ENCODE data around the gene TSPAN9. TPM values are rescaled to one million over a fixed set of nuclear protein-coding genes. Genes with fewer than 3 reads are reported as not detected.

TSPAN9 gene
- polyA plus RNA-seq, 3 donors = 0.15 to 0.34 (median 0.25) TPM

DNA sequence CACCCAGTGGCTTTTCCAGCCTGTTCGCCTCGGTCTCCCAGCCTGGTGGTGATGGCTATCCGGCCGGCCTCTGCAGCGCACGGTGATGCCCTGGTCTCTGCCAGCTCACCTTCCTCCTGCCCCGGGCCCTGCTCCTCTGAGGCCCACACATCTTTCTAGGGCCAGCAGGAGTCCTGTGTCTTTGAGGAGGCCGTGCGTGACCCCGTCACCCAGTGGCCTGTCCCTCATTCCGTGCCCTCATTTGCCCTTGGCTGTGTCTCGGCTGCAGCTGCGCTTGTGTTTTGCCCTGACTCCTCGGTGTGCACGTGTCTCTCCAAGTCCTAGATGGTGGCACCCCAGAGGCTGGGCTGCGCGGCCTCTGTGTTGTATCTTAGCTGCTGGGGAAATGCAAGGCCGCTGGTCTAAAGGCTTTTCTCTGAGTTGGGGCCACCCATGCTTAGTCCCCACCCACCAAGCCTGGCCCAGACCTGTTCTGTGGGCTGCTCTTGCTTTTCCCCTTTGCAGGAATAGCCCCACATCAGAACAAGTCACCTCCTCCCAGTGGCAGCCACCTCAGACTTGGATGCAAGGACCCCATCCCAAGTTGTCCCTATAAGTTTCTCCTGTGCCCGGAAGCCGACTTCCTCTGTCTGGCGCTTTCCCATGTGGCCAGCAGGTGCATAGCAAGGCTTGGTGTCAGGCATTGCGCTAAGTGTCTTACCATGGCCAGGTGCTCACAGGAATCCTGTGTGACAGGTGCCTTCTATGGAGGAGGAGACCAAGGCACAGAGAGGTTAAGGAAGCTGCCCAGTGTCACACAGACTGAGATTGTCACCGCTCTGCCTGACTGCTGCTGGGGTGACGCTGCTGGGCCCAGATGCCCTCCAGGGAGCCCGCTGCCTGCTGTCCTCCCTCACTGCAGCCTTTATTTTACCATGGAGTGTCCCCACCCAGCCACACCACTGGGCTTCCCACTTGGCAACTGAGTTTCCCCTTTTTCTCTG, 64.5 kb downstream of the TSPAN9 start:
- Histone ChIP-seq H3K36me3 (replicated peaks in 1 of 2; ENCODE audit: control insufficient read depth in 1 of 2, insufficient read depth in 2 of 2, low read length in 2 of 2) (no peaks in the 10 kb centered on the region), H3K9ac (ENCODE audit: insufficient read depth, low read length, poor library complexity, severe bottlenecking) (no peak overlapping the region), H3K4me1 (ENCODE audit: control insufficient read depth in 1 of 2, insufficient read depth in 2 of 2, low read length in 2 of 2) (no peaks in the 10 kb centered on the region), H3K79me2 (ENCODE audit: insufficient read depth, low read length) (no peaks in the 10 kb centered on the region), H3K4me3 (replicated peaks in 1 of 3; ENCODE audit: low read depth in 2 of 3, low read length in 3 of 3) (no peak overlapping the region), H2AFZ (ENCODE audit: insufficient read depth, low read depth, low read length, poor library complexity, severe bottlenecking) (no peak overlapping the region), H3K27me3 (ENCODE audit: control insufficient read depth in 2 of 2, insufficient read depth in 2 of 2, low read length in 2 of 2) (peaks cover 0 to 5% of the 10 kb centered on the region in 2 donors), H3K4me2 (replicated peaks; ENCODE audit: extremely low read depth, low read length, poor library complexity, severe bottlenecking) (no peak overlapping the region), H3K27ac (ENCODE audit: low read depth in 1 of 2, low read length in 2 of 2) (no peak overlapping the region), H3K9me3 (replicated peaks in 1 of 2; ENCODE audit: control insufficient read depth in 1 of 2, insufficient read depth in 1 of 2, low read length in 2 of 2) (no peaks in the 10 kb centered on the region), H4K20me1 (ENCODE audit: insufficient read depth, low read length) (no peaks in the 10 kb centered on the region)
- no peaks in the 10 kb centered on the region for H3K36me3 Mint-ChIP-seq
- no peak for DNase-seq
- TF ChIP-seq, protein P1, sequence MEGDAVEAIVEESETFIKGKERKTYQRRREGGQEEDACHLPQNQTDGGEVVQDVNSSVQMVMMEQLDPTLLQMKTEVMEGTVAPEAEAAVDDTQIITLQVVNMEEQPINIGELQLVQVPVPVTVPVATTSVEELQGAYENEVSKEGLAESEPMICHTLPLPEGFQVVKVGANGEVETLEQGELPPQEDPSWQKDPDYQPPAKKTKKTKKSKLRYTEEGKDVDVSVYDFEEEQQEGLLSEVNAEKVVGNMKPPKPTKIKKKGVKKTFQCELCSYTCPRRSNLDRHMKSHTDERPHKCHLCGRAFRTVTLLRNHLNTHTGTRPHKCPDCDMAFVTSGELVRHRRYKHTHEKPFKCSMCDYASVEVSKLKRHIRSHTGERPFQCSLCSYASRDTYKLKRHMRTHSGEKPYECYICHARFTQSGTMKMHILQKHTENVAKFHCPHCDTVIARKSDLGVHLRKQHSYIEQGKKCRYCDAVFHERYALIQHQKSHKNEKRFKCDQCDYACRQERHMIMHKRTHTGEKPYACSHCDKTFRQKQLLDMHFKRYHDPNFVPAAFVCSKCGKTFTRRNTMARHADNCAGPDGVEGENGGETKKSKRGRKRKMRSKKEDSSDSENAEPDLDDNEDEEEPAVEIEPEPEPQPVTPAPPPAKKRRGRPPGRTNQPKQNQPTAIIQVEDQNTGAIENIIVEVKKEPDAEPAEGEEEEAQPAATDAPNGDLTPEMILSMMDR (IDR thresholded peaks at IDR 0.05) = no peak
- H3K27me3 Mint-ChIP-seq (ENCODE audit: low read depth in 3 of 3) = peaks cover 10 to 54% (median 42%) of the 10 kb centered on the region in 3 donors
- H3K4me1 Mint-ChIP-seq = no peaks in the 10 kb centered on the region
- H3K9me3 Mint-ChIP-seq = peaks cover 0 to 2% (median 0%) of the 10 kb centered on the region in 7 donors
- H3K27ac Mint-ChIP-seq = no peak overlapping the region
- WGBS (ENCODE audit: insufficient coverage) = 90% methylated on average over 25 of the region's 25 CpGs
- H3K4me3 Mint-ChIP-seq = no peak overlapping the region
- intact Hi-C loops (cut with micrococcal nuclease) = no loop called here

DNA sequence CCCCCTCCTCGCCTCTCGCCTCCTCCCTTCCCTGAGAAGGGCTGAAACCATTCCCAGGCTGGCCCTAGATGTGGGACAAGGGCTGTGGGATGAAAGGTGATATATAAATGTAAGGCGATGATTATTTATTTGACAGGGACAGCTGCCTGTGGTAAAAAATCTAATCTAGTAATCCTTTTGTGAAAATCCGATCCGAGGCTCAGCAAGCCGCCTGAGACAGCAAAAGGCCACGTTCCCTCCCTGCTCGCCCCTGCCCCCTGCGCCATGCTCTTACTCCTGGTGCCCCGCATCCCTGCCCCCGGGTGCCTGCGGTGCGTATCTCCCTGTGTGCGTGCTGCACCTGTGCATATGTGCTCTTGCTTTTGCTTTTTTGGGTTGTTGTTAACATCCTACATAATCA, 65.2 kb downstream of the TSPAN9 start:
- H3K9me3 Mint-ChIP-seq = peaks cover 0 to 2% (median 0%) of the 10 kb centered on the region in 7 donors
- no peak for DNase-seq
- 97% methylated on average over 9 of the region's 14 CpGs for WGBS (ENCODE audit: insufficient coverage)

More for the DNA sequence above, 65.2 kb downstream of the TSPAN9 start:
- H3K27me3 ChIP-seq (ENCODE audit: control insufficient read depth in 2 of 2, insufficient read depth in 2 of 2, low read length in 2 of 2) = peaks cover 0 to 5% of the 10 kb centered on the region in 2 donors
- no peaks in the 10 kb centered on the region for H3K79me2 ChIP-seq (ENCODE audit: insufficient read depth, low read length)
- no peak overlapping the region for H2AFZ ChIP-seq (ENCODE audit: insufficient read depth, low read depth, low read length, poor library complexity, severe bottlenecking)
- H4K20me1 ChIP-seq (ENCODE audit: insufficient read depth, low read length) = no peaks in the 10 kb centered on the region
- Mint-ChIP-seq H3K27ac (no peak overlapping the region), H3K27me3 (ENCODE audit: low read depth in 3 of 3) (peaks cover 10 to 54% (median 38%) of the 10 kb centered on the region in 3 donors), H3K36me3 (no peaks in the 10 kb centered on the region), H3K4me3 (no peak overlapping the region), H3K4me1 (no peaks in the 10 kb centered on the region)
- no peak overlapping the region for H3K4me2 ChIP-seq (replicated peaks; ENCODE audit: extremely low read depth, low read length, poor library complexity, severe bottlenecking)
- intact Hi-C loops (cut with micrococcal nuclease) = no loop called here
- no peak overlapping the region for H3K4me3 ChIP-seq (replicated peaks in 1 of 3; ENCODE audit: low read depth in 2 of 3, low read length in 3 of 3)
- H3K36me3 ChIP-seq (replicated peaks in 1 of 2; ENCODE audit: control insufficient read depth in 1 of 2, insufficient read depth in 2 of 2, low read length in 2 of 2) = no peaks in the 10 kb centered on the region
- H3K4me1 ChIP-seq (ENCODE audit: control insufficient read depth in 1 of 2, insufficient read depth in 2 of 2, low read length in 2 of 2) = no peaks in the 10 kb centered on the region
- H3K27ac ChIP-seq (ENCODE audit: low read depth in 1 of 2, low read length in 2 of 2) = no peak overlapping the region
- no peaks in the 10 kb centered on the region for H3K9me3 ChIP-seq (replicated peaks in 1 of 2; ENCODE audit: control insufficient read depth in 1 of 2, insufficient read depth in 1 of 2, low read length in 2 of 2)
- H3K9ac ChIP-seq (ENCODE audit: insufficient read depth, low read length, poor library complexity, severe bottlenecking) = no peak overlapping the region
- TF ChIP-seq, protein P1 (IDR thresholded peaks at IDR 0.05) = no peak
